GM23248 (cell line): ENCODE results near the gene CDNF. TPM values are rescaled to one million over a fixed set of nuclear protein-coding genes. Genes with fewer than 3 reads are reported as not detected.

Experiments
- DNase-seq: peaks from one replicate; pipeline ENCODE4 v3.0.0-alpha.2; 2015
- H2AFZ ChIP-seq: fragments of 200-600 bp; sonication (generic); 2 replicates; pipeline ENCODE4 v1.6.1; 2016; ENCODE audit warnings: antibody characterized with exemption
- H3F3A ChIP-seq: fragments of 200-600 bp; sonication (generic); 2 replicates; pipeline ENCODE4 v1.6.1; 2016; ENCODE audit warnings: mild to moderate bottlenecking, antibody characterized with exemption, mixed run types; ENCODE audit not compliant: insufficient read depth
- H3K27ac ChIP-seq: fragments of 200-600 bp; sonication (generic); 2 replicates; pipeline ENCODE4 v1.5.1; 2016; ENCODE audit warnings: mild to moderate bottlenecking
- H3K27me3 ChIP-seq: fragments of 200-600 bp; sonication (generic); replicated peaks from 2 replicates; pipeline ENCODE4 v1.6.1; 2016; ENCODE audit warnings: mild to moderate bottlenecking; ENCODE audit not compliant: insufficient read depth
- H3K36me3 ChIP-seq: fragments of 200-600 bp; sonication (generic); 2 replicates; pipeline ENCODE4 v1.6.1; 2016; ENCODE audit warnings: low read depth, mild to moderate bottlenecking
- H3K4me1 ChIP-seq: fragments of 200-600 bp; sonication (generic); 2 replicates; pipeline ENCODE4 v1.6.1; 2016; ENCODE audit warnings: mild to moderate bottlenecking; ENCODE audit not compliant: insufficient read depth
- H3K4me2 ChIP-seq: fragments of 200-600 bp; sonication (generic); one replicate; pipeline ENCODE4 v1.6.1; 2016; ENCODE audit warnings: mild to moderate bottlenecking; ENCODE audit not compliant: unreplicated experiment
- H3K4me3 ChIP-seq: fragments of 200-600 bp; sonication (generic); 2 replicates; pipeline ENCODE4 v1.5.1; 2016; ENCODE audit warnings: mild to moderate bottlenecking
- H3K79me2 ChIP-seq: fragments of 200-600 bp; sonication (generic); 2 replicates; pipeline ENCODE4 v1.6.1; 2016; ENCODE audit warnings: mild to moderate bottlenecking; ENCODE audit not compliant: insufficient read depth
- H3K9ac ChIP-seq: fragments of 200-600 bp; sonication (generic); 2 replicates; pipeline ENCODE4 v1.6.1; 2016; ENCODE audit warnings: mild to moderate bottlenecking
- H3K9me2 ChIP-seq: fragments of 200-600 bp; sonication (generic); 2 replicates; pipeline ENCODE4 v1.6.1; 2016; ENCODE audit warnings: mixed run types, mild to moderate bottlenecking, moderate library complexity; ENCODE audit not compliant: insufficient read depth
- H3K9me3 ChIP-seq: fragments of 200-600 bp; sonication (generic); one replicate; pipeline ENCODE4 v1.6.1; 2017; ENCODE audit warnings: low read depth
- H4K20me1 ChIP-seq: fragments of 200-600 bp; sonication (generic); 2 replicates; pipeline ENCODE4 v1.6.0; 2016; ENCODE audit not compliant: insufficient read depth
- EZH2 ChIP-seq: fragments of 200-600 bp; sonication (generic); IDR thresholded peaks from 2 replicates; pipeline ENCODE4 v1.6.1; 2018; ENCODE audit warnings: antibody characterized with exemption, mild to moderate bottlenecking; ENCODE audit not compliant: insufficient read depth, poor library complexity, severe bottlenecking
- EZH2phosphoT487 ChIP-seq: fragments of 200-600 bp; sonication (generic); IDR thresholded peaks from 2 replicates; pipeline ENCODE4 v1.6.1; 2018; ENCODE audit warnings: antibody characterized with exemption, moderate library complexity, mild to moderate bottlenecking, low read depth; ENCODE audit not compliant: insufficient read depth
- WGBS, 2 experiments: methylation state at CpG; one replicate each; pipeline ENCODE4 v1.1.6; 2015 to 2017; ENCODE audit warnings: low lambda C conversion rate in 2 of 2, low coverage in 1 of 2; ENCODE audit errors: missing lambda C conversion rate in 2 of 2; 5-methylcytosine and 5-hydroxymethylcytosine counted together
- in situ Hi-C: fragments of 300-500 bp; cut with MboI; formaldehyde crosslinking; loops from 2 replicates; pipeline ENCODE4 v1.15.0; 2020
- polyA plus RNA-seq: library from polyadenylated mRNA; unstranded; fragments of >200 nt; fragmentation: Nextera tagmentation; extraction: Ambion mirVana; gene quantifications from 2 replicates; pipeline ENCODE4 v1.2.1, GENCODE V29; 2016
- total RNA-seq: library from RNA; depleted of rRNA; stranded (reverse); fragments of >200 nt; shearing (Covaris generic); gene quantifications from 2 replicates; pipeline ENCODE4 v1.2.3, GENCODE V29; 2014

CDNF gene
- total and polyA plus RNA-seq, 2 experiments from 2014 or later, result 0.32 to 1.3 TPM

DNA sequence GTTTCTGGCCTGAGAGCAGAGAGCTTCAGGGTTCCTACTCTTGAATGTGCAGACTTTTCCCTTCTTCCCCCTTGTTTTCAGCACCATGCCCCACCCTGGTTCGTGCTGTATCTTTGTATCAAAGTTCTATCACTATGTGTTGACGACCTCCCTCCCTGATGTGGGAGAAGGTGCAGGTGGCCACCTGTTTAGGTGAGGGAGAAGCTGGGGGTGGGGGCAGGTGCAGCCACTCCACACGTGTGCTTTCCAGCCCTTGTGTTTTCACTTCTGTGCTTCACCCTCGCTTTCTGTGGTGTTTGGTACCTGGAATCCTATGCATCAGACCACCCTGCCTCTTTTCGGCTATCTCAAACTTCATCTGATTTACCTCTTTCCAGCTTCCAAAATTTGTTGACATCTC, 21.2 kb upstream of the CDNF start:
- Histone ChIP-seq H3K9ac (no peak overlapping the region), H3K79me2 (no peaks in the 10 kb centered on the region), H3F3A (0 out of 2 replicates have a peak, but pooled peaks cover 8% of the 10 kb centered on the region), H3K27ac (no peak overlapping the region), H3K4me2 (no peak overlapping the region), H3K4me1 (peaks cover 9% of the 10 kb centered on the region; the same call in 1 of the 2 replicates), H3K36me3 (0 out of 2 replicates have a peak, but pooled peaks cover 22% of the 10 kb centered on the region), H3K9me2 (no peaks in the 10 kb centered on the region), H3K27me3 (no peaks in the 10 kb centered on the region), H4K20me1 (no peaks in the 10 kb centered on the region), H3K4me3 (no peak overlapping the region), H3K9me3 (no peaks in the 10 kb centered on the region), H2AFZ (no peak overlapping the region)
- in situ Hi-C loops, result no loop called here
- no peak for DNase-seq
- TF ChIP-seq EZH2phosphoT487 (no peak), EZH2 (no peak)
- 87 to 96% methylated on average over 5 of the region's 5 CpGs for WGBS, 2 experiments

- 0 out of 2 replicates have a peak, but pooled peaks cover 8% of the 10 kb centered on the region for H3F3A ChIP-seq
- no peaks in the 10 kb centered on the region for H3K27me3 ChIP-seq
- H3K9me3 ChIP-seq, result no peaks in the 10 kb centered on the region
- no peaks in the 10 kb centered on the region for H3K79me2 ChIP-seq
- no peak overlapping the region for H3K9ac ChIP-seq
- 0 out of 2 replicates have a peak, but pooled peaks cover 22% of the 10 kb centered on the region for H3K36me3 ChIP-seq
- WGBS, 2 experiments, result 94 to 97% methylated on average over 6 of the region's 6 CpGs
- DNase-seq, result no peak
- no peak overlapping the region for H3K4me3 ChIP-seq
- peaks cover 9% of the 10 kb centered on the region; the same call in 1 of the 2 replicates for H3K4me1 ChIP-seq
- H3K9me2 ChIP-seq, result no peaks in the 10 kb centered on the region
- in situ Hi-C loops, result no loop called here
- no peaks in the 10 kb centered on the region for H4K20me1 ChIP-seq
- H3K27ac ChIP-seq, result no peak overlapping the region
- no peak for TF ChIP-seq EZH2phosphoT487
- no peak for TF ChIP-seq EZH2
- no peak overlapping the region for H3K4me2 ChIP-seq
- H2AFZ ChIP-seq, result no peak overlapping the region
Measured at GRCh38 chr10:14858338-14858960, 20.6 kb upstream of the CDNF start.

- H3F3A ChIP-seq, result 0 out of 2 replicates have a peak, but pooled peaks cover 8% of the 10 kb centered on the region
- TF ChIP-seq EZH2phosphoT487, result no peak
- TF ChIP-seq EZH2, result no peak
- H3K27ac ChIP-seq, result no peak overlapping the region
- H3K36me3 ChIP-seq, result peaks cover 26% of the 10 kb centered on the region; the same call in 1 of the 2 replicates
- no peak overlapping the region for H3K4me2 ChIP-seq
- H3K9ac ChIP-seq, result no peak overlapping the region
- in situ Hi-C loops, result no loop called here
- H3K79me2 ChIP-seq, result no peaks in the 10 kb centered on the region
- H3K9me2 ChIP-seq, result no peaks in the 10 kb centered on the region
- no peak overlapping the region for H2AFZ ChIP-seq
- H3K9me3 ChIP-seq, result no peaks in the 10 kb centered on the region
- no peak for DNase-seq
- H3K27me3 ChIP-seq, result no peaks in the 10 kb centered on the region
- no peaks in the 10 kb centered on the region for H4K20me1 ChIP-seq
- WGBS, 2 experiments, result 47 to 79% methylated on average over 1 of the region's 1 CpG
- no peak overlapping the region for H3K4me3 ChIP-seq
- H3K4me1 ChIP-seq, result peaks cover 9% of the 10 kb centered on the region; the same call in 1 of the 2 replicates
Measured at GRCh38 chr10:14855453-14855852, 17.6 kb upstream of the CDNF start.

- TF ChIP-seq EZH2phosphoT487 (no peak), EZH2 (no peak)
- Histone ChIP-seq H3K9me3 (no peaks in the 10 kb centered on the region), H3K36me3 (peaks cover 22% of the 10 kb centered on the region; the same call in 1 of the 2 replicates), H2AFZ (no peak overlapping the region), H3K79me2 (no peaks in the 10 kb centered on the region), H3K4me1 (no peaks in the 10 kb centered on the region), H3K27me3 (no peaks in the 10 kb centered on the region), H3F3A (no peaks in the 10 kb centered on the region), H4K20me1 (no peaks in the 10 kb centered on the region), H3K9ac (no peak overlapping the region), H3K4me2 (no peak overlapping the region), H3K27ac (no peak overlapping the region), H3K4me3 (no peak overlapping the region), H3K9me2 (no peaks in the 10 kb centered on the region)
- in situ Hi-C loops, result no loop called here
- 94 to 96% methylated on average over 3 of the region's 3 CpGs for WGBS, 2 experiments
- no peak for DNase-seq
Measured at GRCh38 chr10:14852236-14852635, 14.4 kb upstream of the CDNF start.
